GM18909 (cell line): ENCODE results near the gene CORO6.

Experiments
- ATAC-seq: cut with Tn5 transposase; IDR thresholded peaks from one replicate; pipeline ENCODE4 v1.9.1; 2021; ENCODE audit warnings: mild to moderate bottlenecking; ENCODE audit not compliant: unreplicated experiment, poor library complexity

Gene CORO6

GRCh38 chr17:29568331-29569244 is 54.1 kb downstream of the CORO6 start, which contains the start of gene TP53I13:
Gene TP53I13 (plus strand): TSS chr17:29568701. CDS start chr17:29568759, 58 bp downstream.
- peak; percentile 46 for ATAC-seq

DNA sequence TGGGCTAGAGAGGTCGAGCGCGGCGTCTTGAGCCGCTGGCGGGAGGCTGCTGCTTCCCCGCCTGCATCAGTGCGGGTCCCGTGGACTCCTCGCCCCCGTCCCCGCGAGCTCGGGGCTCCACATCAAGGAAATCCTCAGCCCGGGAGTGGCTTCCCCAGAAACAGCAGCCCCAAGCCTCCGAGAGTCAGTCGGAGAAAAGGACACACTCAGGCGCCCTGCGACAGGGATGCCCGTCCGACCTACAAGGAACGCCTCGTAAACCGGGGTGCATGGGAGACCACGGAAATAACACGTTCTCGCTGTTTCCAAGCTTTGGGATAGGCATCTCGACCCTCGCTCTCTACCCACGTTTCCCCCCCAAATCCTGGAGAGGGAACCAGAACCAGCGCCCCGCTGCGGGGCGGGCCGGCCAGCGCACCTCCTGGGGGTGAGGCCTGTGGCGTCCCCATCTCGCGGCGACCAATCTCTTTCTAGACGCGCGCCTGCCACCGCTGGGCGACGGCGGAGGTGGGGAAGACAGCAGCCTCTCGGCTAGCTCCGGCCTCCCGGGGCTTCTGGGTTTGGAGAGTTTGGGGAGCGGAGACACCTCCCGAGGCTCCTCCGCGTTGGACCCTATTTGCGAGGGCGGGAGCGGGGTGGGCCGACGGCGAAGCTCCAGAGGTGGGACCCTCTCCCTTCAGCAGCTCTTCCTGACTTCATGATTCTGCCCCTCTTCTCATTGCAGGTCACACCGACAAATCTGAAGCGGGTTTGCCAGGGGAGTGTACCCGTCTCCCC is 55.0 kb downstream of the CORO6 start:
- ATAC-seq: peak; percentile 39

GRCh38 chr17:29567304-29567553 is 55.5 kb downstream of the CORO6 start:
- ATAC-seq: peak; percentile 4

GRCh38 chr17:29566473-29567303 is 56.0 kb downstream of the CORO6 start, which contains the start of gene ABHD15:
Gene ABHD15 (minus strand): TSS chr17:29567037. CDS start chr17:29566966, 71 bp downstream.
- peak; percentile 27 for ATAC-seq

- no peak for ATAC-seq
These were observed 56.9 kb downstream of the CORO6 start for GRCh38 chr17:29565643-29566472.
